Ectodermal cell (in vitro differentiated cells): ENCODE data around the gene VWA8.

Experiments used
- H3K27ac ChIP-seq: 2 replicates; pipeline ENCODE4 v1.7.0; 2013; ENCODE audit warnings: mild to moderate bottlenecking, low read depth, low read length; ENCODE audit not compliant: insufficient read depth, poor library complexity, severe bottlenecking
- H3K27me3 ChIP-seq: 2 replicates; pipeline ENCODE4 v1.7.0; 2013; ENCODE audit warnings: mild to moderate bottlenecking, low read length; ENCODE audit not compliant: insufficient read depth, control insufficient read depth, poor library complexity, severe bottlenecking
- H3K36me3 ChIP-seq: one replicate; pipeline ENCODE4 v1.7.0; 2013; ENCODE audit warnings: low read length; ENCODE audit not compliant: control insufficient read depth, insufficient read depth
- H3K4me1 ChIP-seq: one replicate; pipeline ENCODE4 v1.7.0; 2013; ENCODE audit warnings: low read length; ENCODE audit not compliant: control insufficient read depth, insufficient read depth
- H3K4me3 ChIP-seq: 2 replicates; pipeline ENCODE4 v1.7.0; 2013; ENCODE audit warnings: low read depth, low read length, control low read depth; ENCODE audit not compliant: insufficient read depth
- H3K9me3 ChIP-seq: 2 replicates; pipeline ENCODE4 v1.7.0; 2013; ENCODE audit warnings: mild to moderate bottlenecking, low read length, moderate library complexity; ENCODE audit not compliant: control insufficient read depth
- whole genome bisulfite sequencing, 2 experiments: methylation state at CpG; one replicate each; pipeline ENCODE4 v1.1.7; 2013; ENCODE audit warnings: missing lambda C conversion rate in 2 of 2; 5-methylcytosine and 5-hydroxymethylcytosine counted together

VWA8 gene

GRCh38 chr13:41666644-41667043 is 294.3 kb downstream of the VWA8 start:
- Histone ChIP-seq H3K9me3 (no peaks in the 10 kb centered on the region), H3K36me3 (no peaks in the 10 kb centered on the region), H3K27me3 (no peaks in the 10 kb centered on the region), H3K4me1 (no peaks in the 10 kb centered on the region), H3K27ac (no peak overlapping the region), H3K4me3 (no peak overlapping the region)
- 90 to 91% methylated on average over 4 of the region's 4 CpGs for WGBS, 2 experiments

GRCh38 chr13:41660411-41660810 is 300.5 kb downstream of the VWA8 start:
- Histone ChIP-seq H3K9me3 (no peaks in the 10 kb centered on the region), H3K4me1 (no peaks in the 10 kb centered on the region), H3K4me3 (no peak overlapping the region), H3K27ac (no peak overlapping the region), H3K27me3 (no peaks in the 10 kb centered on the region), H3K36me3 (no peaks in the 10 kb centered on the region)
- WGBS, 2 experiments, result 87 to 95% methylated on average over 2 of the region's 2 CpGs

GRCh38 chr13:41658057-41658661 is 302.8 kb downstream of the VWA8 start:
- Histone ChIP-seq H3K9me3 (no peaks in the 10 kb centered on the region), H3K27me3 (no peaks in the 10 kb centered on the region), H3K27ac (no peak overlapping the region), H3K36me3 (no peaks in the 10 kb centered on the region), H3K4me3 (no peak overlapping the region), H3K4me1 (no peaks in the 10 kb centered on the region)
- WGBS, 2 experiments, result 89 to 91% methylated on average over 7 of the region's 7 CpGs

- H3K9me3 ChIP-seq, result no peaks in the 10 kb centered on the region
- 92 to 98% methylated on average over 5 to 6 of the region's 6 CpGs for WGBS, 2 experiments
- H3K27me3 ChIP-seq, result no peaks in the 10 kb centered on the region
These were observed 304.9 kb downstream of the VWA8 start for GRCh38 chr13:41655997-41656396.

GRCh38 chr13:41654796-41655195 is 306.1 kb downstream of the VWA8 start:
- H3K4me1 ChIP-seq, result no peaks in the 10 kb centered on the region
- H3K36me3 ChIP-seq, result no peaks in the 10 kb centered on the region
- no peak overlapping the region for H3K4me3 ChIP-seq
- no peaks in the 10 kb centered on the region for H3K9me3 ChIP-seq
- no peaks in the 10 kb centered on the region for H3K27me3 ChIP-seq
- WGBS, 2 experiments, result 89 to 97% methylated on average over 5 of the region's 5 CpGs
- no peak overlapping the region for H3K27ac ChIP-seq

More at GRCh38 chr13:41655997-41656396, 304.9 kb downstream of the VWA8 start:
- H3K27ac ChIP-seq, result no peak overlapping the region
- H3K4me1 ChIP-seq, result no peaks in the 10 kb centered on the region
- H3K36me3 ChIP-seq, result no peaks in the 10 kb centered on the region
- no peak overlapping the region for H3K4me3 ChIP-seq

GRCh38 chr13:41652735-41653361 is 308.1 kb downstream of the VWA8 start:
- no peaks in the 10 kb centered on the region for H3K9me3 ChIP-seq
- no peaks in the 10 kb centered on the region for H3K36me3 ChIP-seq
- no peaks in the 10 kb centered on the region for H3K27me3 ChIP-seq
- no peak overlapping the region for H3K4me3 ChIP-seq
- H3K4me1 ChIP-seq, result no peaks in the 10 kb centered on the region
- 55 to 78% methylated on average over 2 to 3 of the region's 4 CpGs for WGBS, 2 experiments
- H3K27ac ChIP-seq, result no peak overlapping the region

GRCh38 chr13:41651413-41652058 is 309.4 kb downstream of the VWA8 start:
- 86 to 95% methylated on average over 1 of the region's 1 CpG for WGBS, 2 experiments
- Histone ChIP-seq H3K27me3 (no peaks in the 10 kb centered on the region), H3K4me1 (no peaks in the 10 kb centered on the region), H3K36me3 (no peaks in the 10 kb centered on the region), H3K9me3 (no peaks in the 10 kb centered on the region), H3K4me3 (no peak overlapping the region), H3K27ac (no peak overlapping the region)

- Histone ChIP-seq H3K27ac (no peak overlapping the region), H3K9me3 (no peaks in the 10 kb centered on the region), H3K27me3 (no peaks in the 10 kb centered on the region), H3K4me1 (no peaks in the 10 kb centered on the region), H3K4me3 (no peak overlapping the region), H3K36me3 (no peaks in the 10 kb centered on the region)
- 77 to 88% methylated on average over 2 of the region's 2 CpGs for WGBS, 2 experiments
These were observed 310.2 kb downstream of the VWA8 start for GRCh38 chr13:41650706-41651105.

- Histone ChIP-seq H3K27me3 (no peaks in the 10 kb centered on the region), H3K36me3 (no peaks in the 10 kb centered on the region), H3K4me3 (no peak overlapping the region), H3K9me3 (no peaks in the 10 kb centered on the region), H3K4me1 (no peaks in the 10 kb centered on the region), H3K27ac (no peak overlapping the region)
- 61 to 81% methylated on average over 2 to 3 of the region's 3 CpGs for WGBS, 2 experiments
These were observed 311.2 kb downstream of the VWA8 start for GRCh38 chr13:41649659-41650058.

GRCh38 chr13:41648314-41648935 is 312.5 kb downstream of the VWA8 start:
- H3K36me3 ChIP-seq, result no peaks in the 10 kb centered on the region
- no peak overlapping the region for H3K27ac ChIP-seq
- no peak overlapping the region for H3K4me3 ChIP-seq
- H3K4me1 ChIP-seq, result no peaks in the 10 kb centered on the region
- no peaks in the 10 kb centered on the region for H3K27me3 ChIP-seq
- no peaks in the 10 kb centered on the region for H3K9me3 ChIP-seq
- WGBS, 2 experiments, result 62 to 72% methylated on average over 4 to 5 of the region's 5 CpGs
